GM19438 (cell line): ENCODE data around the gene ROBO2.

Source experiments
- ATAC-seq: cut with Tn5 transposase; IDR thresholded peaks from one replicate; pipeline ENCODE4 v1.9.1; 2021; ENCODE audit warnings: low read depth; ENCODE audit not compliant: unreplicated experiment

The ROBO2 gene

GRCh38 chr3:77460326-77460725 is 420.4 kb downstream of the ROBO2 start:
- no peak for ATAC-seq

DNA sequence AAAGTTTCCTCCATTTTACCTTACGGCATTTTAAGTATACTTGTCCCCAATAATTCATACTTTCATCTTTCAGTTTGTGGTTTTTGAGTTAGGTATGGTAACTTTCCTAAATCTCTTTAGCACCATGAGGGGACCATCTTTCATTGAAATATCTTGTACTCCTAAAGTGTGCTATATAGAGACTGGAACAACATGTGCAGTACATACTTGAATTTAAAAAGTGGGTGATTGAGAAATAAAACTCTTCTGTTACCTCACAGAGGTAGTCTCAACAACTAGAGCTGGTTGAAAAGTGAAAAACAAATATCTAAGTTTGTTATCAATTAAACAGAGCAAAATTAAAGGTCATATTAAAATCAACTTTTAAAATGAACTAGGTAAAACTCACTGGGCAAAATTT is 423.1 kb downstream of the ROBO2 start:
- no peak for ATAC-seq

DNA sequence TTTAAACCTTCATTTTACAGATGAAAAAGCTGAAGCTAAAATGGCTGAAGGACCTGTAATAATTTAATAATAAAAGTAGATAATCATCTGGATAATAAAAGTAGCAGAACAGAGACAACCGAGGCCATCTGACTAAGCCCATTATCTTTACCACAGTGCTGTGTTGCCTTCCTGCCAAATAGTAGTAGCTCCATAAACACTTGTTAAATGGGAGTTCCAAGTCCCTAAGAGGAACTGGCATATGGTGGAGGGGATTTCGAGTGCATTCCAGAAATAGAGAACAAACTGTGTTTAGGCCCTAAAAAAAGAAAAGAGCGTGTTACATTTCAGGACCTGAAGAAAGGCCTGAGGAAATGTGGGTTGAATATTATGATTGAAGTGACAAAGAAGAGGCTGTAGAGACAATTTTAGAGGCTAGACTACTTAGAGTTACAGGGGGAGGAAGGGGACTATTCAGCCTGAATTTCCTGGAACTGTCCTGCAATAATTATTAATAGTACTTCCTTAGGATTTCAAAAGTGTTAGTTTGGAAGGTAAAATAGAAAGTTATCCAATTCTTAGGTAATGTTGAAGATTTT is 424.3 kb downstream of the ROBO2 start:
- no peak for ATAC-seq

DNA sequence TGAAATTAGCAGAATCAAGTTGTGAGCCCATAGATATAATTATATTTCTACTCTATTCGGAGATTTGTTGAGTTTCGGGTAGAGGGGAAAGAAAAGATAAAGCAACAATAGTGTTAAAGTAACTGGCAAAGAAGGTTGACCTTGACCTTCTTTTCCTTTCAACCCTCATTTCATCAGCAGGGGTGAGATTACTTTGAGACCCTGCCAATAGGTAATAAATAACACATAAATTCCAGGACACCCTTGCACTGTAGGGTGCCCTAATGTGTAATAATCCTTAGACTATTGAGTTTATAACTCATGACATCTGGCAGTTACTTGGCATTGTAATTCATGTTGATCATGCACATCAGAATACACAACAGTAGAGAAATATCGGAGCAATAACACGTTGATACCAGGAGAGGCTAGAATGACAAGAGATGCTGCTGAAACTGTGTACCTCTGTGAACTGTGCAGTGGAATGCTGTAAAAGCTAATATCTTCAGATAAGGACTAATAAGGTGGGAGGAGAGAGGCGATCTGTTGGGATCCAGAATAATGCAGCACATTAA is 426.7 kb downstream of the ROBO2 start:
- no peak for ATAC-seq

DNA sequence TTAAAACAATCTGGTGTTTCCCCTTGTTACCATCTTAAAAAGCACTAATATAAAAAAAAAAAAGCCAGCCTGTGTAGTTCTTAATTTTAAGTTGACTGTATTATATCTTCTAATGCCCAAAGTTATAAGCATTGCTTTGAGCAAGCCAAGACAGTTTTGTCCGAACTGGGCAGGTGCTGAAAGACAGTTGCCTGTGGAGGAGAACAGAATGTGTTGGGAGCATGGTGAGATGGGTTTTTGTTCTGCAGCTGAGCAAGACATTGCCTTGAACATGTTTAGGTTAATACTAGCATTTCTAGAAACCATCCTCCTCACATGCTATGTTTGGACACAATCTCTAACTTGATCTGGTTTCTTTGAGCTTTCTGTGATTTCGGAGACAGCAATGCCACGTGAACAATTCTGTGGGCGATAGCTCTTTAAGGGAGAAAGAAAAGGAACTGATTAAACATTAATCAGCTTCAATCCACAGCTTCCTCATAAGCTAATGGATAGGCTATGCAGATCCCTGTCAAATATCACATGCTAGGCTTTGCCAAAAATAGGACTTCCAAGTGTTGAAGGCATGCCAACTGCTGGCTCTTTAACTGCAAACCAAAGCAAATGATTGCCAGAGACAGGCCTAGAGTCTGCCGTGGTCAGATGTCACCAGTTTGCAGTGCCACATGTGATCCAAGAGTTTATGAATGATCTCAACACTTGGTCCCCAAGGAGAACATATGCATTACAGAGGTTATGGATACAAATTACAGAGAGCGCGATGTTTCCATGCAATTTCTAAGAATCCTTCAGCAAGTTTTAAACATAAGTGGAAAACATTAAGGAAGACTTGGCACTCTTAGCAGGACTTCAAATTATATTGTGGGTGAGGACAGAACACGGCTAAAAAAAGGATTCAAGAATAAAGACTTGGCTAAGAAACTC is 428.1 kb downstream of the ROBO2 start:
- no peak for ATAC-seq

- ATAC-seq: no peak
These were observed 428.7 kb downstream of the ROBO2 start for GRCh38 chr3:77468626-77469020.

- no peak for ATAC-seq
These were observed 435.6 kb downstream of the ROBO2 start for GRCh38 chr3:77475507-77475906.

DNA sequence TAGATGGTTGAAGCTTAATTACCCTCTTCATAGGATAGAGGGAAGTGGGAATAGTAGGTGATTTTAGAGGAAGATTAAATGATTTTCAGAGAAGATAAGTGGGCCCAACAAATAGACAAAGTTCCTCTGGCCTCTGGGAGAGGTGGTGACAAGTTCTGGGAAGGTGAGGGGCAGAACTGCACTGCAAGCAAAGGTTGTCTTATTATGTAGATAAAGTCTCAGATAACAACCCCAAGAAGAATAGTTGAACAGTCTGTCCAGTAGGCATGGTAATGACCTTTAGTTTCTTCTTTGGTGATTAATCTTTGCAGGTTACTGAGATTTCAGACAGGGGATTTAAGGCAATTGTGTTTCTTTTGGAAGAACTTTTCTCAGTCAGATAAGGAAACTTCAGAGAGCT is 439.1 kb downstream of the ROBO2 start:
- no peak for ATAC-seq

DNA sequence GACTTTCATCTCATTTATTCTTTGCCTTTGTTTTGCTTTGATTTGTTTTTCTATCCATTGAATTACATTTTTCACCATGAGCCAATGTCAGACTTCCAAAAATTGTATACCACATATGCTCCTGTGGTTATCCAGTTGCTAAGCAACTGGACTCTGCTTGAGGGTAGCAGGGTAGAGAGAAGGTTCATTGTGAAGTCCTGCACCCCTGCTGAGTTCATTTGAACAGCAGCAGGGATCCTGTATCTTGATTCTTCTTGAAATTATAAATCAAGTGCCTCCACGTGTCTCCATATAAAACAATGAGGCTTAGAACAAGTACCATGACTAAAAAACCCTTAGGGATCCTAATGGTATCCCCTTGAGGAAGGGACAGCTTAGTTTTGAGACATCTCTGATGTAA is 449.3 kb downstream of the ROBO2 start:
- ATAC-seq: no peak

- ATAC-seq: no peak
These were observed 452.1 kb downstream of the ROBO2 start for GRCh38 chr3:77491961-77492360.

DNA sequence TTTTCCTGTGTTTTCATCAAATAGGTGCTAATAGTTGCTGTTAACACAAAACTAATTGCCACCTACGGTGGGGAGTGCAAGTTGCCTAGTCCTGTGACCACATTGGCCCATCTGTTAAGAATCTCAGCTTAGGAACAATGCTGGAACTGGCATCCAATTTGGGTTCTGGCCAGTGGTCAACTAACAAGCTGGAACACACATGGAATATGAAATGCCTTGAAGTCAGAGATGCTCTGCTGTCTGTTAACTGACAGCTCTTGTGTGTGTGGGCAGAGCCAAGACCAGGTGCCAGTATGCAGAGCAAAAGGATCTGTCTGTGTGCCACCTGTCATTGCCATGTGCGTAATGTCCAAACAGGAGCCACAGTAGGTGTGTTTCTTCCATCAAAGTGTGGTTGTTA is 460.8 kb downstream of the ROBO2 start:
- ATAC-seq: no peak

- ATAC-seq: no peak
These were observed 466.5 kb downstream of the ROBO2 start for GRCh38 chr3:77506384-77506783.

- ATAC-seq: no peak
These were observed 473.6 kb downstream of the ROBO2 start for GRCh38 chr3:77513542-77513941.

- ATAC-seq: no peak
These were observed 474.9 kb downstream of the ROBO2 start for GRCh38 chr3:77514766-77515165.

DNA sequence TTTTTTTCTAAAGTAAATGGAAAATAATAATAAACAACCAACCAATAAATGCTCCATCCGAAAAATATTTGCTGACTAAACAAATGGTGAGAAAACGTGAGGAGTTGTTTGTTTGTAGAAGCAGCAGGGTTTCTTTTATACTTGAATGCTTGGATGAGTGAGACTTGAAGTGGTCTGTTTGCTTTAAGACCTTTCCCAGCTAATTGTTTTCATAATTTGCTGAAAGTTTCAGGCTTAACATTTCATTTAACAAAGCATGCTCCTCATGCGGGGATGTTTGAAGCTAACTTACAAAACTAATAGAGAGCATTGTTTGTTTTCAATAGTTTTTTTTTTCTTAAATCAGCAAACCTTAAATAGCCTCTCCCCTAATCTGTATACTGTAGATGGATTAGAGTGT is 484.6 kb downstream of the ROBO2 start:
- no peak for ATAC-seq

- ATAC-seq: no peak
These were observed 485.2 kb downstream of the ROBO2 start for GRCh38 chr3:77524946-77525682.

- ATAC-seq: no peak
These were observed 486.7 kb downstream of the ROBO2 start for GRCh38 chr3:77526573-77527113.

- ATAC-seq: no peak
These were observed 489.6 kb downstream of the ROBO2 start for GRCh38 chr3:77529522-77529921.

DNA sequence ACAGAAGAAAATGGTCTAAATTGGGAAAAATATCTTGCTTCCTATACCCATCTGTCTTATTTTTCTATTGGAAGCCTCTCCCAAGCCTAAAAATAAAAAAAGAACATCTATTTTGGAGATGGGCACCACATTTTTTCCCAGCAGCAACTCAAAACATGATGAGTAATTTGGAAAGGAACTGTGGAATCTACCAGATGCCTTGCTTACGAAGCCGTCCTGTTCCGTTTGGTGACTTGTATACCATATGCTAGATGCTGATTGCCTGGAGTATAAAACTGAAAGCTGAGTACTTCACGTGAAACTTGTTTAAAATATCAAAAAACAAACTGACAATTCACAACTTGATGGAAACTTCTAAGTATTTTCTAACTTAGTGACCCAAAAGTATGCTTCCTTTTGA is 491.0 kb downstream of the ROBO2 start:
- no peak for ATAC-seq

GRCh38 chr3:77535116-77535515 is 495.2 kb downstream of the ROBO2 start:
- no peak for ATAC-seq
